Activated effector memory CD4-positive, alpha-beta T cell treated with Interleukin-2 at 50 U/mL for 16 hours (primary cell): ENCODE results near the gene PRKAR2A.
"Not testable (repeated sequence)": the region's sequence is repeated elsewhere in the genome, so short reads cannot be mapped to it uniquely, and the experiment has no call there.

Experiments
- DNase-seq: peaks from one replicate; pipeline ENCODE4 v3.0.0-alpha.2; 2020

Gene PRKAR2A

GRCh38 chr3:48770192-48770502, 77.5 kb downstream of the PRKAR2A start:
- DNase-seq = no peak

- no peak for DNase-seq
Measured at GRCh38 chr3:48765376-48765775, 82.3 kb downstream of the PRKAR2A start.

GRCh38 chr3:48762816-48763215, 84.9 kb downstream of the PRKAR2A start:
- no peak for DNase-seq

- not testable (repeated sequence) for DNase-seq
Measured at GRCh38 chr3:48759991-48760540, 87.6 kb downstream of the PRKAR2A start.

GRCh38 chr3:48759531-48759930, 88.1 kb downstream of the PRKAR2A start:
- not testable (repeated sequence) for DNase-seq

GRCh38 chr3:48759071-48759470, 88.6 kb downstream of the PRKAR2A start:
- no peak for DNase-seq

GRCh38 chr3:48756640-48757039, 91.0 kb downstream of the PRKAR2A start:
- DNase-seq = no peak

- no peak for DNase-seq
Measured at GRCh38 chr3:48750856-48751255, 96.8 kb downstream of the PRKAR2A start.

- DNase-seq = no peak
Measured at GRCh38 chr3:48748754-48749153, 98.9 kb downstream of the PRKAR2A start.

GRCh38 chr3:48747706-48748105, 100.0 kb downstream of the PRKAR2A start:
- DNase-seq = no peak

- DNase-seq = no peak
Measured at GRCh38 chr3:48747015-48747615, 100.6 kb downstream of the PRKAR2A start.

- no peak for DNase-seq
Measured at GRCh38 chr3:48743773-48744172, 103.9 kb downstream of the PRKAR2A start.

- not testable (repeated sequence) for DNase-seq
Measured at GRCh38 chr3:48741226-48741625, 106.4 kb downstream of the PRKAR2A start.

- DNase-seq = peak; percentile 21
Measured at GRCh38 chr3:48739955-48740823, 107.5 kb downstream of the PRKAR2A start.

- DNase-seq = no peak
Measured at GRCh38 chr3:48739617-48739954, 108.1 kb downstream of the PRKAR2A start.

GRCh38 chr3:48738926-48739616, 108.6 kb downstream of the PRKAR2A start:
- no peak for DNase-seq

GRCh38 chr3:48738144-48738536, 109.5 kb downstream of the PRKAR2A start:
- no peak for DNase-seq

GRCh38 chr3:48735075-48735767, 112.5 kb downstream of the PRKAR2A start:
- not testable (repeated sequence) for DNase-seq

- DNase-seq = not testable (repeated sequence)
Measured at GRCh38 chr3:48734541-48734940, 113.1 kb downstream of the PRKAR2A start.

- not testable (repeated sequence) for DNase-seq
Measured at GRCh38 chr3:48733752-48734518, 113.7 kb downstream of the PRKAR2A start.

- no peak for DNase-seq
Measured at GRCh38 chr3:48727511-48727910, 120.2 kb downstream of the PRKAR2A start.

GRCh38 chr3:48725185-48725855, 122.4 kb downstream of the PRKAR2A start:
- DNase-seq = not testable (repeated sequence)
